HEK293 (cell line): ENCODE data around the gene PIWIL1.

Experiments
- CTCF ChIA-PET: fragments of 350-600 bp; formaldehyde crosslinking; extraction: SDS; loops from one replicate; lab custom pipeline; 2021; ENCODE audit warnings: antibody characterized with exemption; lab: Yijun Ruan, JAX
- POLR2A ChIA-PET: fragments of 300-600 bp; formaldehyde crosslinking; extraction: SDS; loops from one replicate; lab custom pipeline; 2020; ENCODE audit warnings: antibody characterized with exemption, inconsistent platforms; lab: Yijun Ruan, JAX
- H3K27ac ChIP-seq: fragments of 200-500 bp; sonication (Bioruptor generic); 2 replicates; pipeline ENCODE4 v1.5.1; 2014; ENCODE audit warnings: low read depth, low read length, control low read depth, inconsistent platforms; ENCODE audit errors: extremely low read depth
- H3K36me3 ChIP-seq, 2 experiments: fragments of 200-500 bp in 1 of 2; sonication (Bioruptor generic) in 1 of 2; 1 replicate in 1 of 2; 2 replicates in 1 of 2; pipeline ENCODE4 v1.5.1; 2014 to 2017; ENCODE audit warnings: inconsistent platforms in 2 of 2, low read length in 2 of 2; ENCODE audit not compliant: control insufficient read depth in 2 of 2, insufficient read depth in 1 of 2
- H3K4me1 ChIP-seq: fragments of 200-500 bp; sonication (Bioruptor generic); 2 replicates; pipeline ENCODE4 v1.5.1; 2014; ENCODE audit warnings: mild to moderate bottlenecking, low read length, inconsistent platforms; ENCODE audit not compliant: control insufficient read depth, insufficient read depth
- H3K4me3 ChIP-seq: 2 replicates; pipeline ENCODE4 v1.5.1; 2011; ENCODE audit warnings: low read depth, mild to moderate bottlenecking, control low read depth, low read length, moderate library complexity
- H3K9me3 ChIP-seq: fragments of 200-500 bp; sonication (Bioruptor generic); 2 replicates; pipeline ENCODE4 v1.5.1; 2014; ENCODE audit warnings: low read depth, low read length, inconsistent platforms; ENCODE audit not compliant: control insufficient read depth, insufficient read depth
- GLIS1 ChIP-seq: fragments of 450-650 bp; formaldehyde crosslinking; IDR thresholded peaks from 2 replicates; pipeline ENCODE4 v1.5.1; 2016; ENCODE audit warnings: missing biosample characterization, missing genetic modification characterization
- SP7 ChIP-seq: fragments of 450-650 bp; formaldehyde crosslinking; IDR thresholded peaks from 2 replicates; pipeline ENCODE4 v1.5.1; 2016; ENCODE audit warnings: missing biosample characterization, missing genetic modification characterization
- ZNF112 ChIP-seq: fragments of 450-650 bp; formaldehyde crosslinking; IDR thresholded peaks from 2 replicates; pipeline ENCODE4 v1.5.0; 2017; ENCODE audit warnings: missing biosample characterization, missing genetic modification characterization
- ZNF239 ChIP-seq: fragments of 450-650 bp; formaldehyde crosslinking; IDR thresholded peaks from 2 replicates; pipeline ENCODE4 v1.5.1; 2016; ENCODE audit warnings: missing biosample characterization, missing genetic modification characterization
- ZNF37A ChIP-seq: fragments of 450-650 bp; IDR thresholded peaks from 2 replicates; pipeline ENCODE4 v1.5.1; 2018; ENCODE audit warnings: missing biosample characterization, missing genetic modification characterization
- ZNF426 ChIP-seq: fragments of 450-650 bp; formaldehyde crosslinking; IDR thresholded peaks from 2 replicates; pipeline ENCODE4 v1.5.1; 2017; ENCODE audit warnings: missing biosample characterization, missing genetic modification characterization, mild to moderate bottlenecking, inconsistent platforms, moderate library complexity
- ZNF48 ChIP-seq: fragments of 450-650 bp; formaldehyde crosslinking; IDR thresholded peaks from 2 replicates; pipeline ENCODE4 v1.5.1; 2016; ENCODE audit warnings: missing biosample characterization, missing genetic modification characterization
- ZNF501 ChIP-seq: fragments of 450-650 bp; formaldehyde crosslinking; IDR thresholded peaks from 2 replicates; pipeline ENCODE4 v1.5.1; 2016; ENCODE audit warnings: missing biosample characterization, missing genetic modification characterization
- ZNF544 ChIP-seq: fragments of 450-650 bp; formaldehyde crosslinking; IDR thresholded peaks from 2 replicates; pipeline ENCODE4 v1.5.0; 2017; ENCODE audit warnings: missing biosample characterization, missing genetic modification characterization
- ZSCAN23 ChIP-seq: fragments of 450-650 bp; formaldehyde crosslinking; IDR thresholded peaks from 2 replicates; pipeline ENCODE4 v1.5.1; 2016; ENCODE audit warnings: missing biosample characterization, missing genetic modification characterization
- TF ChIP-seq, protein P1 (sequence below): fragments of 450-650 bp; formaldehyde crosslinking; IDR thresholded peaks from 2 replicates; pipeline ENCODE4 v1.5.1; 2017; ENCODE audit warnings: missing biosample characterization, mild to moderate bottlenecking, missing genetic modification characterization, moderate library complexity
- TF ChIP-seq, protein P2 (sequence below): fragments of 450-650 bp; formaldehyde crosslinking; IDR thresholded peaks from 2 replicates; pipeline ENCODE4 v1.5.1; 2017; ENCODE audit warnings: missing biosample characterization, missing genetic modification characterization
- TF ChIP-seq, protein P3 (sequence below): fragments of 450-650 bp; formaldehyde crosslinking; conservative IDR thresholded peaks from 2 replicates; pipeline ENCODE4 v1.5.1; 2016; ENCODE audit warnings: low read depth, missing biosample characterization, missing genetic modification characterization
- TF ChIP-seq, protein P4 (sequence below): fragments of 450-650 bp; formaldehyde crosslinking; IDR thresholded peaks from 2 replicates; pipeline ENCODE4 v1.5.1; 2017; ENCODE audit warnings: missing biosample characterization, missing genetic modification characterization
- TF ChIP-seq, protein P5 (sequence below): fragments of 450-650 bp; formaldehyde crosslinking; IDR thresholded peaks from 2 replicates; pipeline ENCODE4 v1.5.1; 2016; ENCODE audit warnings: missing biosample characterization, missing genetic modification characterization, low read depth
- TF ChIP-seq, protein P6 (sequence below): fragments of 450-650 bp; formaldehyde crosslinking; IDR thresholded peaks from 2 replicates; pipeline ENCODE4 v1.5.1; 2016; ENCODE audit warnings: missing biosample characterization, missing genetic modification characterization
- TF ChIP-seq, protein P7 (sequence below): fragments of 450-650 bp; formaldehyde crosslinking; IDR thresholded peaks from 2 replicates; pipeline ENCODE4 v1.5.1; 2016; ENCODE audit warnings: missing biosample characterization, missing genetic modification characterization

The PIWIL1 gene

DNA sequence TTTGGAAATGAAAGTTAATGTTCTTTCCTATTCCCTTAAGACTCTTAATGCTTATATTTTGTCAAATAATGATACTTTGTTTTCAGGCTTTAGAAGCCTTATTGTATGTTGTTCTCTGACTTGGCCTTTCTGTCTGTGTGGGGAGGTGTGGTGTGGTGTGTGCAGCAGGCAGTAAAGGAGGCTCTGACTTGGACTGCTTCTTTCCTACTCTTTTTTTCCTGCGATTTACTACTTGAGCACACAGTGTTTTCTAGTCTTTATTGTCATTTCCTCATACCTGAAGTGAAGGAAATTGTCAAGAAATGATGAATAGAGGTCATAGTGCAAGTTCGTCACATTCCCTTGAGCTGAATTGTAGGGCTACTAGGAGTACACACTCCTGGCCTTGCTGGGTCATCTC, 26.9 kb downstream of the PIWIL1 start (continued):
- TF ChIP-seq, protein P1, sequence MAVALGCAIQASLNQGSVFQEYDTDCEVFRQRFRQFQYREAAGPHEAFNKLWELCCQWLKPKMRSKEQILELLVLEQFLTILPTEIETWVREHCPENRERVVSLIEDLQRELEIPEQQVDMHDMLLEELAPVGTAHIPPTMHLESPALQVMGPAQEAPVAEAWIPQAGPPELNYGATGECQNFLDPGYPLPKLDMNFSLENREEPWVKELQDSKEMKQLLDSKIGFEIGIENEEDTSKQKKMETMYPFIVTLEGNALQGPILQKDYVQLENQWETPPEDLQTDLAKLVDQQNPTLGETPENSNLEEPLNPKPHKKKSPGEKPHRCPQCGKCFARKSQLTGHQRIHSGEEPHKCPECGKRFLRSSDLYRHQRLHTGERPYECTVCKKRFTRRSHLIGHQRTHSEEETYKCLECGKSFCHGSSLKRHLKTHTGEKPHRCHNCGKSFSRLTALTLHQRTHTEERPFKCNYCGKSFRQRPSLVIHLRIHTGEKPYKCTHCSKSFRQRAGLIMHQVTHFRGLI (tag by site-specific recombination): no peak
- no peak for TF ChIP-seq ZNF112 (tag by site-specific recombination)

DNA sequence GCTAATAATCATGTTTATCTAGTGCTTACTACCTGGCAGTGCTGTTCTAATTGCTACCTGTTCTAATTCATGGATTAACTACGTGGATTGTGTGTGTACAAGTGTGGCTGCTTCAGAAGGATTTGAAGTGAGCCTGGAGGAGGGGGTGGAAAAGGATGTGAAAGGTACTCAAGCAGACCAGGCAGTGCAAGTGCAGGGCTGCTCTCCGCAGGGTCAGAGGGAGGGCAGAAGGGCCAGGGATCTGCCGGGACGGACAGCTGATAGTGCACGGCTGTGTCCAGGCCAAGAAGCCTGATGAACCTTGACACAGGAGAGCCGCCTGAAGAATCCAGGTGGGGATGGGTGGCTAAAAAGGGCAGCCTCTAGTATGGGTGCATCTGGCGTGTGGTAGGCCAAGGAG, 28.5 kb downstream of the PIWIL1 start:
- TF ChIP-seq ZNF239 (tag by site-specific recombination) (no peak), ZNF37A (tag by site-specific recombination) (no peak), ZNF544 (tag by site-specific recombination) (no peak)
- TF ChIP-seq, protein P2, sequence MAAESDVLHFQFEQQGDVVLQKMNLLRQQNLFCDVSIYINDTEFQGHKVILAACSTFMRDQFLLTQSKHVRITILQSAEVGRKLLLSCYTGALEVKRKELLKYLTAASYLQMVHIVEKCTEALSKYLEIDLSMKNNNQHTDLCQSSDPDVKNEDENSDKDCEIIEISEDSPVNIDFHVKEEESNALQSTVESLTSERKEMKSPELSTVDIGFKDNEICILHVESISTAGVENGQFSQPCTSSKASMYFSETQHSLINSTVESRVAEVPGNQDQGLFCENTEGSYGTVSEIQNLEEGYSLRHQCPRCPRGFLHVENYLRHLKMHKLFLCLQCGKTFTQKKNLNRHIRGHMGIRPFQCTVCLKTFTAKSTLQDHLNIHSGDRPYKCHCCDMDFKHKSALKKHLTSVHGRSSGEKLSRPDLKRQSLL (tag by site-specific recombination): no peak
- TF ChIP-seq, protein P3, sequence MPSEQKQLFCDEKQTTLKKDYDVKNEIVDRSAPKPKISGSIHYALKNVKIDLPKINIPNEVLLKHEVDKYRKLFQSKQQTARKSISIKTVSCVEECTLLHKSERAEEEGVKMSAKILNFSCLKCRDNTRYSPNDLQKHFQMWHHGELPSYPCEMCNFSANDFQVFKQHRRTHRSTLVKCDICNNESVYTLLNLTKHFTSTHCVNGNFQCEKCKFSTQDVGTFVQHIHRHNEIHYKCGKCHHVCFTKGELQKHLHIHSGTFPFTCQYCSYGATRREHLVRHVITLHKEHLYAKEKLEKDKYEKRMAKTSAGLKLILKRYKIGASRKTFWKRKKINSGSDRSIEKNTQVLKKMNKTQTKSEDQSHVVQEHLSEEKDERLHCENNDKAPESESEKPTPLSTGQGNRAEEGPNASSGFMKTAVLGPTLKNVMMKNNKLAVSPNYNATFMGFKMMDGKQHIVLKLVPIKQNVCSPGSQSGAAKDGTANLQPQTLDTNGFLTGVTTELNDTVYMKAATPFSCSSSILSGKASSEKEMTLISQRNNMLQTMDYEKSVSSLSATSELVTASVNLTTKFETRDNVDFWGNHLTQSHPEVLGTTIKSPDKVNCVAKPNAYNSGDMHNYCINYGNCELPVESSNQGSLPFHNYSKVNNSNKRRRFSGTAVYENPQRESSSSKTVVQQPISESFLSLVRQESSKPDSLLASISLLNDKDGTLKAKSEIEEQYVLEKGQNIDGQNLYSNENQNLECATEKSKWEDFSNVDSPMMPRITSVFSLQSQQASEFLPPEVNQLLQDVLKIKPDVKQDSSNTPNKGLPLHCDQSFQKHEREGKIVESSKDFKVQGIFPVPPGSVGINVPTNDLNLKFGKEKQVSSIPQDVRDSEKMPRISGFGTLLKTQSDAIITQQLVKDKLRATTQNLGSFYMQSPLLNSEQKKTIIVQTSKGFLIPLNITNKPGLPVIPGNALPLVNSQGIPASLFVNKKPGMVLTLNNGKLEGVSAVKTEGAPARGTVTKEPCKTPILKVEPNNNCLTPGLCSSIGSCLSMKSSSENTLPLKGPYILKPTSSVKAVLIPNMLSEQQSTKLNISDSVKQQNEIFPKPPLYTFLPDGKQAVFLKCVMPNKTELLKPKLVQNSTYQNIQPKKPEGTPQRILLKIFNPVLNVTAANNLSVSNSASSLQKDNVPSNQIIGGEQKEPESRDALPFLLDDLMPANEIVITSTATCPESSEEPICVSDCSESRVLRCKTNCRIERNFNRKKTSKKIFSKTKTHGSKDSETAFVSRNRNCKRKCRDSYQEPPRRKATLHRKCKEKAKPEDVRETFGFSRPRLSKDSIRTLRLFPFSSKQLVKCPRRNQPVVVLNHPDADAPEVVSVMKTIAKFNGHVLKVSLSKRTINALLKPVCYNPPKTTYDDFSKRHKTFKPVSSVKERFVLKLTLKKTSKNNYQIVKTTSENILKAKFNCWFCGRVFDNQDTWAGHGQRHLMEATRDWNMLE (tag by site-specific recombination): no peak
- TF ChIP-seq, protein P4, sequence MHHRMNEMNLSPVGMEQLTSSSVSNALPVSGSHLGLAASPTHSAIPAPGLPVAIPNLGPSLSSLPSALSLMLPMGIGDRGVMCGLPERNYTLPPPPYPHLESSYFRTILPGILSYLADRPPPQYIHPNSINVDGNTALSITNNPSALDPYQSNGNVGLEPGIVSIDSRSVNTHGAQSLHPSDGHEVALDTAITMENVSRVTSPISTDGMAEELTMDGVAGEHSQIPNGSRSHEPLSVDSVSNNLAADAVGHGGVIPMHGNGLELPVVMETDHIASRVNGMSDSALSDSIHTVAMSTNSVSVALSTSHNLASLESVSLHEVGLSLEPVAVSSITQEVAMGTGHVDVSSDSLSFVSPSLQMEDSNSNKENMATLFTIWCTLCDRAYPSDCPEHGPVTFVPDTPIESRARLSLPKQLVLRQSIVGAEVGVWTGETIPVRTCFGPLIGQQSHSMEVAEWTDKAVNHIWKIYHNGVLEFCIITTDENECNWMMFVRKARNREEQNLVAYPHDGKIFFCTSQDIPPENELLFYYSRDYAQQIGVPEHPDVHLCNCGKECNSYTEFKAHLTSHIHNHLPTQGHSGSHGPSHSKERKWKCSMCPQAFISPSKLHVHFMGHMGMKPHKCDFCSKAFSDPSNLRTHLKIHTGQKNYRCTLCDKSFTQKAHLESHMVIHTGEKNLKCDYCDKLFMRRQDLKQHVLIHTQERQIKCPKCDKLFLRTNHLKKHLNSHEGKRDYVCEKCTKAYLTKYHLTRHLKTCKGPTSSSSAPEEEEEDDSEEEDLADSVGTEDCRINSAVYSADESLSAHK (tag by site-specific recombination): no peak
- TF ChIP-seq, all 188 proteins: peak for 0
- Histone ChIP-seq H3K4me3 (no peak overlapping the region), H3K9me3 (no peaks in the 10 kb centered on the region), H3K4me1 (no peaks in the 10 kb centered on the region), H3K36me3 (no peaks in the 10 kb centered on the region), H3K27ac (no peak overlapping the region)
- ChIA-PET POLR2A (no interaction called here), CTCF (no interaction called here)

DNA sequence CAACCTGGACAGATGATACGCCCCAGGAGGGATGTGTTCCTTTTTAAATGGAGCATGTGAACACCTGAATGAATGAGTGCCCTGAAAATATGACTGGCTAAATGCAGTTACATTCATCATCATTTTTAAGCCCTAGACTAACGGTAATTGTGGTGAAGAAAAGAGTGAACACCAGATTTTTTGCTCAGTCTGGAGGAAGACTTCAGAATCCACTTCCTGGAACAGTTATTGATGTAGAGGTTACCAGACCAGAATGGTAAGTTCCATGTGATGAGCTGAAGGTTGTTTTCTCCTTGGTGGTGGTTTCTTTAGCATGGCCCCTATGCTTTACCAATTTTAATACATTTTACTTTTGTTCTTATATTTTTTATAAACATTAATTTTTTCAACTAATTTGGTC, 29.3 kb downstream of the PIWIL1 start:
- Histone ChIP-seq H3K4me1 (no peaks in the 10 kb centered on the region), H3K4me3 (no peak overlapping the region), H3K9me3 (no peaks in the 10 kb centered on the region), H3K27ac (no peak overlapping the region), H3K36me3 (no peaks in the 10 kb centered on the region)
- ChIA-PET CTCF (no interaction called here), POLR2A (no interaction called here)
- no peak for TF ChIP-seq ZNF501
- no peak for TF ChIP-seq GLIS1 (tag by site-specific recombination)
- TF ChIP-seq, protein P5, sequence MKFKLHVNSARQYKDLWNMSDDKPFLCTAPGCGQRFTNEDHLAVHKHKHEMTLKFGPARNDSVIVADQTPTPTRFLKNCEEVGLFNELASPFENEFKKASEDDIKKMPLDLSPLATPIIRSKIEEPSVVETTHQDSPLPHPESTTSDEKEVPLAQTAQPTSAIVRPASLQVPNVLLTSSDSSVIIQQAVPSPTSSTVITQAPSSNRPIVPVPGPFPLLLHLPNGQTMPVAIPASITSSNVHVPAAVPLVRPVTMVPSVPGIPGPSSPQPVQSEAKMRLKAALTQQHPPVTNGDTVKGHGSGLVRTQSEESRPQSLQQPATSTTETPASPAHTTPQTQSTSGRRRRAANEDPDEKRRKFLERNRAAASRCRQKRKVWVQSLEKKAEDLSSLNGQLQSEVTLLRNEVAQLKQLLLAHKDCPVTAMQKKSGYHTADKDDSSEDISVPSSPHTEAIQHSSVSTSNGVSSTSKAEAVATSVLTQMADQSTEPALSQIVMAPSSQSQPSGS: no peak
- TF ChIP-seq SP7: no peak
- TF ChIP-seq ZSCAN23 (tag by site-specific recombination): no peak
- TF ChIP-seq, protein P6, sequence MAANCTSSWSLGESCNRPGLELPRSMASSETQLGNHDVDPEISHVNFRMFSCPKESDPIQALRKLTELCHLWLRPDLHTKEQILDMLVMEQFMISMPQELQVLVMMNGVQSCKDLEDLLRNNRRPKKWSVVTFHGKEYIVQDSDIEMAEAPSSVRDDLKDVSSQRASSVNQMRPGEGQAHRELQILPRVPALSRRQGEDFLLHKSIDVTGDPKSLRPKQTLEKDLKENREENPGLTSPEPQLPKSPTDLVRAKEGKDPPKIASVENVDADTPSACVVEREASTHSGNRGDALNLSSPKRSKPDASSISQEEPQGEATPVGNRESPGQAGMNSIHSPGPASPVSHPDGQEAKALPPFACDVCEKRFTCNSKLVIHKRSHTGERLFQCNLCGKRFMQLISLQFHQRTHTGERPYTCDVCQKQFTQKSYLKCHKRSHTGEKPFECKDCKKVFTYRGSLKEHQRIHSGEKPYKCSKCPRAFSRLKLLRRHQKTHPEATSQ (tag by site-specific recombination): no peak
- TF ChIP-seq, protein P7, sequence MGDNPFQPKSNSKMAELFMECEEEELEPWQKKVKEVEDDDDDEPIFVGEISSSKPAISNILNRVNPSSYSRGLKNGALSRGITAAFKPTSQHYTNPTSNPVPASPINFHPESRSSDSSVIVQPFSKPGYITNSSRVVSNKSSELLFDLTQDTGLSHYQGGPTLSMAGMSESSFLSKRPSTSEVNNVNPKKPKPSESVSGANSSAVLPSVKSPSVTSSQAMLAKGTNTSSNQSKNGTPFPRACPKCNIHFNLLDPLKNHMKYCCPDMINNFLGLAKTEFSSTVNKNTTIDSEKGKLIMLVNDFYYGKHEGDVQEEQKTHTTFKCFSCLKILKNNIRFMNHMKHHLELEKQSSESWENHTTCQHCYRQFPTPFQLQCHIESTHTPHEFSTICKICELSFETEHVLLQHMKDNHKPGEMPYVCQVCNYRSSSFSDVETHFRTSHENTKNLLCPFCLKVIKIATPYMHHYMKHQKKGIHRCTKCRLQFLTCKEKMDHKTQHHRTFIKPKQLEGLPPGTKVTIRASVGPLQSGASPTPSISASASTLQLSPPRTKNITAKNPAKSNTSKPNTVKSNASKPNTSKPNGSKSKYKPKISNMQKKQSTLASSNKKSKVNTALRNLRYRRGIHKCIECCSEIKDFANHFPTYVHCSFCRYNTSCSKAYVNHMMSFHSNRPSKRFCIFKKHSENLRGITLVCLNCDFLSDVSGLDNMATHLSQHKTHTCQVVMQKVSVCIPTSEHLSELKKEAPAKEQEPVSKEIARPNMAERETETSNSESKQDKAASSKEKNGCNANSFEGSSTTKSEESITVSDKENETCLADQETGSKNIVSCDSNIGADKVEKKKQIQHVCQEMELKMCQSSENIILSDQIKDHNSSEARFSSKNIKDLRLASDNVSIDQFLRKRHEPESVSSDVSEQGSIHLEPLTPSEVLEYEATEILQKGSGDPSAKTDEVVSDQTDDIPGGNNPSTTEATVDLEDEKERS (tag by site-specific recombination): no peak
- no peak for TF ChIP-seq ZNF48 (tag by site-specific recombination)
- no peak for TF ChIP-seq ZNF426 (tag by site-specific recombination)
